NCI-H1436 (cell line): ENCODE results near the gene AARSD1.
"Not testable (repeated sequence)": the region's sequence is repeated elsewhere in the genome, so short reads cannot be mapped to it uniquely, and the experiment has no call there.

Experiments used
- DNase-seq: peaks from one replicate; lab custom pipeline; 2025; lab: John Stamatoyannopoulos, UW

The AARSD1 gene

GRCh38 chr17:42919522-42920077 lies 44.7 kb downstream of the AARSD1 start:
- DNase-seq = not testable (repeated sequence)

- peak; percentile 73 for DNase-seq
These were observed 45.2 kb downstream of the AARSD1 start for GRCh38 chr17:42918902-42919521.

- DNase-seq = no peak
These were observed 47.0 kb downstream of the AARSD1 start for GRCh38 chr17:42917236-42917603.

GRCh38 chr17:42916388-42917235 lies 47.6 kb downstream of the AARSD1 start:
- DNase-seq = not testable (repeated sequence)

- not testable (repeated sequence) for DNase-seq
These were observed 49.0 kb downstream of the AARSD1 start for GRCh38 chr17:42915288-42915687.

GRCh38 chr17:42913981-42914617 lies 50.2 kb downstream of the AARSD1 start:
- no peak for DNase-seq

- DNase-seq = no peak
These were observed 50.7 kb downstream of the AARSD1 start for GRCh38 chr17:42913522-42913921.

GRCh38 chr17:42908872-42909700 lies 55.2 kb downstream of the AARSD1 start:
- no peak for DNase-seq

GRCh38 chr17:42906772-42907446 lies 57.3 kb downstream of the AARSD1 start:
- no peak for DNase-seq

GRCh38 chr17:42904110-42904469 lies 60.2 kb downstream of the AARSD1 start:
- no peak for DNase-seq

GRCh38 chr17:42901535-42902229 lies 62.6 kb downstream of the AARSD1 start:
- DNase-seq = no peak
